ENCODE results near the gene CENPU. TPM values are rescaled to one million over a fixed set of nuclear protein-coding genes. Genes with fewer than 3 reads are reported as not detected.
A peak's percentile ranks its signal among the peaks of the same experiment; 100 is the strongest.

The CENPU gene
- total RNA-seq, 1 experiment from 2014 or later = 47.7 TPM

DNA sequence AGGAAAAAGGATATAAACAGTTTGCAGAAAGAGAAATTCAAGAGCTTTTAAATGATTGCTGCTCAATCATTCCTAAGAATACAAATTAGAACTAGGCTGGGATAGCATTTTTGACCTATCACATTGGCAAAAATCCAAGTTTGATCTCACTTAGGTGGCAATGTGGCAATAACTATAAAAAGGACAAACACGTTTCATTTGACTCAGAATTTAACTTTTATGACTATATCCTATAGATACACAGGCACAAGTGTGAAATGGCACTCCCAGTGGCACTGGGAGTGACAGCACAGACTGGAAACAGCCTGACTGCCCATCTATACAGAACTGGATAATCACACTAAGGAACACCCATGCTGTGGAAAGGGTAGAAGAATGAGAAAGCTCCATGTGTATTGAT lies 11.1 kb downstream of the CENPU start:
- no peaks in the 10 kb centered on the region for H3K9me2 ChIP-seq (ENCODE audit: insufficient read depth)
- no peaks in the 10 kb centered on the region for H3F3A ChIP-seq (ENCODE audit: insufficient read depth, low read depth)
- no peaks in the 10 kb centered on the region for H3K9me3 ChIP-seq (ENCODE audit: insufficient read depth, low read depth)
- POLR2A ChIA-PET (ENCODE audit: unreplicated experiment) = no interaction called here
- H3K36me3 ChIP-seq (ENCODE audit: low read depth) = no peaks in the 10 kb centered on the region
- H3K4me1 ChIP-seq (replicated peaks; ENCODE audit: insufficient read depth) = no peaks in the 10 kb centered on the region
- H2AFZ ChIP-seq = no peak overlapping the region
- BruUV-seq (replicated peaks) = no TSS peak
- H3K4me2 ChIP-seq = no peak overlapping the region
- no peak overlapping the region for H3K27ac ChIP-seq
- intact Hi-C loops (cut with micrococcal nuclease; ENCODE audit: unreplicated experiment) = no loop called here
- H3K27me3 ChIP-seq (ENCODE audit: insufficient read depth, low read depth) = no peaks in the 10 kb centered on the region
- CTCF ChIA-PET = no interaction called here
- H3K79me2 ChIP-seq (ENCODE audit: low read depth) = no peaks in the 10 kb centered on the region
- DNase-seq = no peak
- TF ChIP-seq, protein P1, sequence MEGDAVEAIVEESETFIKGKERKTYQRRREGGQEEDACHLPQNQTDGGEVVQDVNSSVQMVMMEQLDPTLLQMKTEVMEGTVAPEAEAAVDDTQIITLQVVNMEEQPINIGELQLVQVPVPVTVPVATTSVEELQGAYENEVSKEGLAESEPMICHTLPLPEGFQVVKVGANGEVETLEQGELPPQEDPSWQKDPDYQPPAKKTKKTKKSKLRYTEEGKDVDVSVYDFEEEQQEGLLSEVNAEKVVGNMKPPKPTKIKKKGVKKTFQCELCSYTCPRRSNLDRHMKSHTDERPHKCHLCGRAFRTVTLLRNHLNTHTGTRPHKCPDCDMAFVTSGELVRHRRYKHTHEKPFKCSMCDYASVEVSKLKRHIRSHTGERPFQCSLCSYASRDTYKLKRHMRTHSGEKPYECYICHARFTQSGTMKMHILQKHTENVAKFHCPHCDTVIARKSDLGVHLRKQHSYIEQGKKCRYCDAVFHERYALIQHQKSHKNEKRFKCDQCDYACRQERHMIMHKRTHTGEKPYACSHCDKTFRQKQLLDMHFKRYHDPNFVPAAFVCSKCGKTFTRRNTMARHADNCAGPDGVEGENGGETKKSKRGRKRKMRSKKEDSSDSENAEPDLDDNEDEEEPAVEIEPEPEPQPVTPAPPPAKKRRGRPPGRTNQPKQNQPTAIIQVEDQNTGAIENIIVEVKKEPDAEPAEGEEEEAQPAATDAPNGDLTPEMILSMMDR (conservative IDR thresholded peaks at IDR 0.05) = 0 out of 2 replicates have a peak, but pooled peaks have one; percentile 23
- no peak for TF ChIP-seq EZH2 (IDR thresholded peaks at IDR 0.05; ENCODE audit: low read depth)
- H4K20me1 ChIP-seq (ENCODE audit: insufficient read depth) = no peaks in the 10 kb centered on the region; the same call in 1 of the 2 replicates
- no peak overlapping the region for H3K4me3 ChIP-seq

DNA sequence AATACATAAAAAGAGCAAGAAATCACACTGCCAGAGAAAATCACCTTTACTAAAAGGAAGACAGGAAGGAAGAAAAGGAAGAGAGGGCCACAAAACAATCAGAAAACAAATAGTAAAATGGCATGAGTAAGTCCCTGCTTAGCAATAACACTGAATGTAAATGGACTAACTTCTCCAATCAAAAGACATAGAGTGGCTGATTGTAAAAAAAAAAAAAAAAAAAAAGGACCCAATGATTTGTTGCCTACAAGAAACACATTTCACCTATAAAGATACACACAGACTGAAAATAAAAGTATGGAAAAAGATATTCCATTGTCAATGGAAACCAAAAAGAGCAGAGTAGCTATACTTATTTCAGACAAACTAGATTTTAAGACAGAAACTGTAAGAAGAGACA lies 12.6 kb downstream of the CENPU start:
- TF ChIP-seq, protein P1 (conservative IDR thresholded peaks at IDR 0.05) = no peak
- no peak for TF ChIP-seq EZH2 (IDR thresholded peaks at IDR 0.05; ENCODE audit: low read depth)
- Histone ChIP-seq H3F3A (ENCODE audit: insufficient read depth, low read depth) (no peaks in the 10 kb centered on the region), H3K4me2 (no peak overlapping the region), H3K36me3 (ENCODE audit: low read depth) (no peaks in the 10 kb centered on the region), H3K9me2 (ENCODE audit: insufficient read depth) (no peaks in the 10 kb centered on the region), H4K20me1 (ENCODE audit: insufficient read depth) (no peaks in the 10 kb centered on the region; the same call in 1 of the 2 replicates), H3K27ac (no peak overlapping the region), H3K4me1 (replicated peaks; ENCODE audit: insufficient read depth) (no peaks in the 10 kb centered on the region), H2AFZ (no peak overlapping the region), H3K4me3 (no peak overlapping the region), H3K79me2 (ENCODE audit: low read depth) (no peaks in the 10 kb centered on the region), H3K27me3 (ENCODE audit: insufficient read depth, low read depth) (no peaks in the 10 kb centered on the region), H3K9me3 (ENCODE audit: insufficient read depth, low read depth) (no peaks in the 10 kb centered on the region)
- POLR2A ChIA-PET (ENCODE audit: unreplicated experiment) = no interaction called here
- no peak for DNase-seq
- intact Hi-C loops (cut with micrococcal nuclease; ENCODE audit: unreplicated experiment) = no loop called here
- BruUV-seq (replicated peaks) = no TSS peak
- CTCF ChIA-PET = no interaction called here

DNA sequence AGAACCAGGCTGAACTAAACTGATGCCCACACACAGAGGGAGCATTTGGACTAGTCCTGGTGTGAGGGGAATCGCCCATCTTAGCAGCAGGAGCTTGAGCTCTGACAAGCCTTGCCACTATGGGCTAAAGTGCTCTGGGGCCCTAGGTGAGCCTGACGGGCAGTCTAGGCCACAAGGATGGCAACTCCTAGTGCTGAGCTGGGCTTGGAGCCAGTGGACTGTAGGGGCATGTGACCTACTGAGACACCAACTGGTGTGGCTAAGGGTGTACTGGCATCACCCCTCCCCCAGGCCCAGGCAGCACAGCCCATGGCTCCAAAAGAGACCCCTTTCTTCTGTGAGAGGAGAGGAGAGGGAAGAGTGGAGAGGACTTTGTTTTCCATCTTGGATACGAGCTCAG lies 14.5 kb downstream of the CENPU start:
- Histone ChIP-seq H4K20me1 (ENCODE audit: insufficient read depth) (no peaks in the 10 kb centered on the region; the same call in 1 of the 2 replicates), H3K27me3 (ENCODE audit: insufficient read depth, low read depth) (no peaks in the 10 kb centered on the region), H3K36me3 (ENCODE audit: low read depth) (no peaks in the 10 kb centered on the region), H3K27ac (no peak overlapping the region), H3K4me1 (replicated peaks; ENCODE audit: insufficient read depth) (no peaks in the 10 kb centered on the region), H3K9me3 (ENCODE audit: insufficient read depth, low read depth) (no peaks in the 10 kb centered on the region), H3F3A (ENCODE audit: insufficient read depth, low read depth) (no peaks in the 10 kb centered on the region), H3K4me2 (no peak overlapping the region), H3K79me2 (ENCODE audit: low read depth) (no peaks in the 10 kb centered on the region), H3K9me2 (ENCODE audit: insufficient read depth) (no peaks in the 10 kb centered on the region), H2AFZ (no peak overlapping the region), H3K4me3 (no peak overlapping the region)
- no TSS peak for BruUV-seq (replicated peaks)
- POLR2A ChIA-PET (ENCODE audit: unreplicated experiment) = interaction anchor here (0.6 kb wide), 1 partner anchor 399 kb away, joined by 4 read pairs; no protein-coding TSS in a partner anchor
- intact Hi-C loops (cut with micrococcal nuclease; ENCODE audit: unreplicated experiment) = no loop called here
- no peak for TF ChIP-seq EZH2 (IDR thresholded peaks at IDR 0.05; ENCODE audit: low read depth)
- TF ChIP-seq, protein P1 (conservative IDR thresholded peaks at IDR 0.05) = no peak
- CTCF ChIA-PET = no interaction called here
- DNase-seq = no peak
